HG03378 (cell line): Measurements from ENCODE around the gene POMZP3.
"Not testable (repeated sequence)": the region's sequence is repeated elsewhere in the genome, so short reads cannot be mapped to it uniquely, and the experiment has no call there.

Experiments
- ATAC-seq: cut with Tn5 transposase; IDR thresholded peaks from one replicate; pipeline ENCODE4 v1.9.1; 2021; ENCODE audit warnings: mild to moderate bottlenecking, moderate library complexity; ENCODE audit not compliant: unreplicated experiment

Gene POMZP3

DNA sequence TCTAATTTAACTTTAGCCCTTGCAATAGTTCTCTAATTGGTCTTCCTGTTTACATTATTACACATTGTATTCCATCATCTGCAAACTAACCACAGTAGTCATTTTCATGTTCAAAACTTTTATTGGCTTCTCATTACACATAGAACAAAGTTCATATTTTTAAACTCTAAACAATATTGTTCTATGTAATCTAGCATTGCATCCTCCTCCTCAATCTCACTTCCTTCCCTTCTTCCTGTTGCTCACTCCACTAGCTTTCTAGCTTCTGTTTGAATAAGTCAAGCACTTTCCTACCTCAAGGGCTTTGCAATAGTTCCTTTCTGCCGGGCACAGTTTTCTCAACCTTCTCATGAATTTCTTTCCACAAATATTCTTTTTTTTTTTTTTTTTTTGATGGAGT, 38.5 kb downstream of the POMZP3 start:
- not testable (repeated sequence) for ATAC-seq

DNA sequence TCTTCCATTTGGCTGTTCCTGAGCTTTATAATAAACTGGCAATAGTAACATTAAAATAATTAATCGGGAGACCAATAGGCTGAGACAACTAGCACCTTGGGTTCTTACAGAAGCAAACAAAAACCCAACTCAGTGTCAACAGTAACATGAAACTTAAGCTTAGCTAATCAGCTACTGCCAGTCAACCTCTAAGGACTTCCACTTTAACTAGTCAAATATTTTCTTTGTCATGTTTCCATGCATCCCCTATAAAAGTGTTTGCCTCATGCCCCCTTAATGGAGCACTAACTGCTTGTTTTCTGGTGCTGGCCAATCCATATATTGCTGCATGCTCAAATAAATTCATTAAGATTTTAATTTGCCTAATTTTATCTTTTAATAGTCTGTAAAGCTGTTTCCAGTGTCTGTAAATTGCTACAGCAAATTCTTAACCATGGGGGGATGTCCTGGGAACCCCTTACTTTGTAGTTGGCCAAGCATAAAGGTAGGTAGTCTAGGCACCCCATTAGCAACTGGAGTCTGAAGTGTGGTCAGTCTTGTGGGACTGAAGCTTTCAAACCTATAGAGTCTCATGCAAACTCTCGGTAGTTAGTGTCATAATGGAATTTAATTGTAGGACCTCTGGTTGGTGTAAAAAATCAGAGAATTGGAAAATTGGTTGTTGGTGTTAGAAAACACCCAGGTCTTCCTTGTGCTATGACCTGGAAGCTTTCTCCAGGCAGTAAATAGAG, 40.3 kb downstream of the POMZP3 start:
- ATAC-seq = not testable (repeated sequence)

DNA sequence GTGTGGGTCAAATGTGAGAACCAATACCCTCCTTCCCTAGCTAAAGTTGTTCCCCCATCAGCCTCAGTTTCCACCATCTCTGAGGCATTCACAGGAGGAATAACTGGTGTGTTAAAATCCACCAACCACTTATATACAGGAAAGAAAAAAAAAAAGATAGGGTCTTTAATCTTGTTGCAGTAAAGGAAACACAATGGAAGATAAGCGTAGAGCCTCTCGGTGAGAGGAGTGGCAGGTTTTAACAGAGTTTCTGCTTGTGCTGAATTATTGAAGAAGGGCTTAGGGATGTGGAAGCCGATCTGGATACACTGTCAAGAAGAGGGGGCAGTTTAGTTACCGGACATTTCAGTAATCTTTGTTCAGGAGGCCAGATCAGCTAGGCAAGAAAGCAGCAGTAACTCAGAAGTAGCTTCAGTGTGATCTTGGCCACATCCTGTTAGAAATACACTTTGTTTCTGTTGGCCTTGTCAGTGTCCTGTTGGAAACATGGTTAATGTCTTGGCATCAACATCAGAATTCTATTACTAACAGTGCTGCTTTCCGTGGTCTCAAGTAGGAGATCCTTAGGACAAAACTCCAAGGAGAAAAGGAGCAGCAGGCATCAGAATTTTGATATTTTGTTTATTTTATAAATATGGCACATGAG, 43.3 kb downstream of the POMZP3 start:
- not testable (repeated sequence) for ATAC-seq

DNA sequence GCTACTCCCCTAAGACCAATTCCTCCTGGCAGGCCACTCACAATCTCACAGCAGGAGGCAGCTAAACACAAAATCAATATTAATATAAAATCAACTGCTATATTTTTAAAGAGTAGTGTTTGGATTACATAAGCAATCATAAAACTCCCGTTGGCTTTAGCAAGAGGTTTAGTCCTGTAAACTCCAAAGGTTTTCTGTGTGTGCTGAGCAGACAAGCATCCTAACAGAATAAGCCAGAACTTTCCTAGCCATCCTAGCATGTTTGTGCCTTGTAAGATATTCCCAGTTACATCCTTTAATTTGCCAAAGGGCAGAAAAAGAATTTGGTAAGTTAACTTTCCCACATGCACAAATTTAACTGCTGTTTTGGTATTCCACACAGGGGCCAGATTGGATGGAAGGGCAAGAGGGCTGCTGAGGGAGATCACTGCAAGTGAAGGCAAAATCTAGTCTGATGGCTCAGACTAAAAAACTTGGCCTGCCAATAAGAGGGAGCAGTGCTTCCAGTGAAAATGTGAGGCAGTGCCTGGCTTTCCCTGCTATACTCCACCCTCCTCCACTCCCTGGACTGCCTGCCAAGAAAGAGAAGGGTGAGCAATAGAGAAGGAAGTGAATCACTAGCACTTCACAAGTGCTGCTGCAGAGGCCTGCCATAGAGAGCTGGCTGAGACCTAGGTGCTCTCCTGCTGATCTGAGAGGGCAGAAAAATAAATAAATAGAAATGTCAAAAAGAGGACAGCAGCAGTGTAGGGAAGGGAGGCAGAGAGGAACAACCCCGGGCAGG, 44.0 kb downstream of the POMZP3 start:
- ATAC-seq = not testable (repeated sequence)

DNA sequence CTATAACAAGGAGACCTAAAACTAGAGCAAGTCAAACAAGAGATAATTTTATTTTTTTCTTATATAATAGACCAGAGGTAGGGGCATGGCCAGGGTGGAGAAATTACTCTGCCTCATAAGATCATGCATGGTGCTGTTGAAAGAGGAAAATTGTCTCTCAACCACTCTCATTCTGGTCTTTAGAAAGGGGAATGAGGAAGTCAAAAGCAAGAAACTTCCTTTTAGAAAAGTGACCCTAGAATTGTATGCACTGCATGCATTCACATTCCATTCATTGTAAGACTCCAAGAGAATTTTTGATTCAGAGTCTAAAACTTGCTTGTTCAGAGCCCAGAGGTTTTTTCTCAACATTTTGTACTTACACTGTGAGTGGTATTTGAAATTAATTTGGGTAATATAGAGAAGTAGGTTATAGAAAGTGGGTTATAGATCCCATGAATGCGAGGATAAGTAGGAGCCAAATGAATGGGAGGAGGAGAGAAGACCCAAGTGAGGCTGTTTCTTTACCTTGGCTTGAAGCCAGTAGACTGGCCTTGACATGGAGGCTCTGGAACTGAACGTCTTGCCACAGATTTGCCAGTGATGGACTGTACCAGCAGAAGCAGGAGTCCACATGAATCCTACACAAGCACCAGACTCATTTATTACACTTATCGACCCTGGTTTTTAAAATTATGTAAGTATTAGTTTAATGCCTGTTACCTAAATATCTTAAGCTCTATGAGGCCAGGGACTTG, 51.0 kb downstream of the POMZP3 start:
- not testable (repeated sequence) for ATAC-seq

DNA sequence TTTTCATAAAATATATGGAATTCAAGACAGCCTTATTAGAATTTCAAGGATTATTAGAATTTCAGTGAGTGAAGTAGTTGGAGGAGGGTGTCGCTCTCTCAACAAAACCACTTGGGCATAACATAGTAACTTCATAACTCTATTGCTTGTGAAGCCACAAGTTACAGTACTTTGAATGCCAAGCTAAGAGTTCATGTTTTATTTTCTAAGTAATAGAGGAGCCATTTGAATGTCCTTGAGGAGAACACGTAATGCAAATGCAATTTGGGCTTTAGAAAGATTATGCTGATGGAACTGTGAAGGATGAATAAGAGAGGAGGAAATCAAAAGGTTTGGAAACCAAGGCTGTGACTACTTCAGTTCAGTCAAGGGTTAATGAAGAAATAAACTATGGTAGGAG, 51.6 kb downstream of the POMZP3 start:
- not testable (repeated sequence) for ATAC-seq

DNA sequence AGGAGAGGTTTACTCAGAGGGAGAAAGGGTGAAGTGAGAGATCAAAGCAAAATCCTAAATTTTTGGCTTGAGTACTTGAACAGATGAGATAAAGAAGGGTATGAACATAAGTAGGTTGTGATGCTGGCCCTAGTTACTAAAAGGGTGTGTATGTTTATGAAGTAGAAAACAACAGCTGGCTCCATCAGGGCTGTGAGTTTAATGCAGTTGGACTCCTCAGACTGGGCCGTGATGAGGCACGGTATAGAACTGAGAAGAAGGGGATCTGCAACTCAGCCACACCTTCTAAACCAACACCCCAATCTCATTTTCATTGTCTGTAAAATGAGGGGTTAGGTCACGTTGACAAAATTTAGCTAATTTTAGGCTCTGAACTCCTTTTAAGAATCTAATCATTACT, 54.8 kb downstream of the POMZP3 start:
- not testable (repeated sequence) for ATAC-seq

DNA sequence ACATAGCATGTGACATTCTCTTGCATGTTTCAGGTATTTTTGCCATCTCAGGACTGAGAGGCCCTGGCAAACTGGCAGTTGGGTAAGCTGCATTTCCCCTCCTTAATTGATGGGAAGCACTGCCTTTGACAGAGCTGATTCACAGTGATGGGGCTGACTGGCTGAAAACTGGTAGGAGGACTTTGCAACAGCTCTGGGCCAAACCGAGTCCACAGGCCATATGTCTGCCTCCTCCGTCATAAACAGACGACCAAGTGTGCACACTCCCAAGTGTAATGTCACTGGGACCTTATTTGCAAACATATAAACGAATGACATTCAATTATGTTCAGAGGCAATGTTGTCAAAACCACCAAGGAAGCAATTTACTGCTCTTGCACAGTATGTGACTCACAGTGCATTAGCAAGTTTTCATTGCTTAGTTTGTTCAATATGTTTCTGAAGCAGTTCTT, 56.7 kb downstream of the POMZP3 start:
- not testable (repeated sequence) for ATAC-seq

DNA sequence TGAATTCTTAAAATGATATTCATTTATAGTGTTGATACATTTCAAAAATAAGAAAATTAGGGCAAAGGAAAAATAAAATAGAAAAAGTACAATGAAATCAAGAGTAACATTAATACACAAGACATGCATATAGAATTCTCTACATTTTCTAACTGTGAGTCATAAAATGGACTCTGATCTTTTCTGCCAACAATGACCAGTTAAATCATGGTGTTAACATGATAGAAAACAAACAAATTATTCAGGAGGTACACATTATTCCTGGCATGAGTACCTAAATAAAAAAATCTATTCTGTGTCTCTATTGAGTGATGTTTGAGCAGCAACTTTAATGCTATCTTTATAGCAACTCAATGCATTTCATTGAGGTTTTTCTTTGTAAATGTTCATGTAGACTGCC, 58.3 kb downstream of the POMZP3 start:
- ATAC-seq = not testable (repeated sequence)

DNA sequence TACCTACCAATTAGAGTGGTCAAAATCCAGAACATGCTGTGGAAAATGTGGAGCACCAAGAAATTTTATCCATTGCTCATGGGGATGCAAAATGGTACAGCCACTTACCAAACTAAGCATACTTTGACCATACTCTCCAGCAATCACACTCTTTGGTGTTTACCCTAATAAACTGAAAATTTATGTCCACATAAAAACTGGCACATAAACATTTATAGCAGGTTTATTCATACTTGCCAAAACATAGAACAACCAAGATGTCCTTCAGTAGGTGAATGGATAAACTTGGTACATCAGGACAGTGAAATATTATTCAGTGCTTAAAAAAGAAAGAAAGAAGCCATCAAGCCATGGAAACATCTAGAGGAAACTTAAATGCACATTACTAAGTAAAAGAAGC, 59.3 kb downstream of the POMZP3 start:
- not testable (repeated sequence) for ATAC-seq

DNA sequence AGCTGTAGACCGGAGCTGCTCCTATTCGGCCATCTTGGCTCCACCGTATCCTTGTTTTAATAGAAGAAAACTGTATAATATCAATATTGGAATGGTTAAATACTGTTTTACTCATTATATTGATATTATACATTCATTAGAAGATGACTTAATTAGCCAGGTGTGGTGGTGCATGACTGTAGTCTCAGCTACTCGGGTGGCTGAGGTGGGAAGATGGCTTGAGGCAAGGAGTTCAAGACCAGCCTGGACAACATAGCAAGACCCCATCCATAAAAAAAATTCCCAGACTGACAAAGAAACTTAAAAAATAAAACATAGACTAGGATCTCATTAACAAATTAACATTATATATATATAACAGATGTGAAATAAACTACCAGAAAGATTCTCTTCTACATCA, 59.8 kb downstream of the POMZP3 start:
- ATAC-seq = not testable (repeated sequence)

DNA sequence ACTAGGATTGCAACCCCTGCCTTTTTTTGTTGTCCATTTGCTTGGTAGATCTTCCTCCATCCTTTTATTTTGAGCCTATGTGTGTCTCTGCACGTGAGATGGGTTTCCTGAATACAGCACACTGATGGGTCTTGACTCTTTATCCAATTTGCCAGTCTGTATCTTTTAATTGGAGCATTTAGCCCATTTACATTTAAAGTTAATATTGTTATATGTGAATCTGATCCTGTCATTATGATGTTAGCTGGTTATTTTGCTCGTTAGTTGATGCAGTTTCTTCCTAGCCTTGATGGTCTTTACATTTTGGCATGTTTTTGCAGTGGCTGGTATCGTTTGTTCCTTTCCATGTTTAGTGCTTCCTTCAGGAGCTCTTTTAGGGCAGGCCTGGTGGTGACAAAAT, 62.1 kb downstream of the POMZP3 start:
- not testable (repeated sequence) for ATAC-seq

DNA sequence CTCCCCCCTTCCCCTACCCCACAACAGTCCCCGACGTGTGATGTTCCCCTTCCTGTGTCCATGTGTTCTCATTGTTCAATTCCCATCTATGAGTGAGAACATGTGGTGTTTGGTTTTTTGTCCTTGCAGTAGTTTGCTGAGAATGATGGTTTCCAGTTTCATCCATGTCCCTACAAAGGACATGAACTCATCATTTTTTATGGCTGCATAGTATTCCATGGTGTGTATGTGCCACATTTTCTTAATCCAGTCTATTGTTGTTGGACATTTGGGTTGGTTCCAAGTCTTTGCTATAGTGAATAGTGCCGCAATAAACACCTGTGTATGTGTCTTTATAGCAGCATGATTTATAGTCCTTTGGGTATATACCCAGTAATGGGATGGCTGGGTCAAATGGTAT, 65.7 kb downstream of the POMZP3 start:
- not testable (repeated sequence) for ATAC-seq

DNA sequence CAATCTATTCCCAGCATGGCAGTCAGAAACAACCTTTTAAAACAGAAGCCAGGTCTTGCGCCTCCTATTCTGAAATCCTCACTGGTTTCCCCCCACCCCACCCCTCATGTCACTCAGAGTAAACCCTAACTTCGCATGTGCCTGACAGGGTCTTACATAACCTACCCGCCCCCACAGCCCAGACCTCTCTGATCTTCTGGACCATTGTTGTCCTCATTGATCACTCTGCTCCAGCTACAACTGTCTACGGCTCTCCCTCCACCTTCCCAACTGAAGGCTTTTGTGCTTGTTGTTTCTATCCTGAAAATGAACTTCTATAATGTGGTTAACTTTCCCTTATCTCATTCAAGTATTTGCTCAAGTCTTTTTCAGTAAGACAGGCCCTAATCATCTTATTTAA, 66.9 kb downstream of the POMZP3 start:
- ATAC-seq = not testable (repeated sequence)
